ENCODE measurements around the gene IQSEC3. TPM values are rescaled to one million over a fixed set of nuclear protein-coding genes. Genes with fewer than 3 reads are reported as not detected.
"Not testable (repeated sequence)": the region's sequence is repeated elsewhere in the genome, so short reads cannot be mapped to it uniquely, and the experiment has no call there.

IQSEC3 gene
- total and polyA plus RNA-seq, 8 donors = 0.64 to 8.4 (median 6.0) TPM

- Histone ChIP-seq H3K36me3 (peaks cover 0 to 46% of the 10 kb centered on the region in 2 donors), H3K9me3 (no peaks in the 10 kb centered on the region), H3K27me3 (no peaks in the 10 kb centered on the region), H3K4me1 (peaks cover 0 to 21% of the 10 kb centered on the region in 2 donors), H3K27ac (peak overlapping the region in 1 of 2 donors; percentile 29), H3K4me3 (no peak overlapping the region)
- ATAC-seq (no peak), DNase-seq (peak in 1 of 4 donors; percentile 22)
- intact Hi-C loops (cut with DNase I) = no loop called here
- TF ChIP-seq CTCF (IDR thresholded peaks at IDR 0.05) = no peak
Measured at GRCh38 chr12:22190-22529, 44.4 kb upstream of the IQSEC3 start.

GRCh38 chr12:22530-23201 lies 43.9 kb upstream of the IQSEC3 start:
- intact Hi-C loops (cut with DNase I) = no loop called here

GRCh38 chr12:27904-28303 lies 38.7 kb upstream of the IQSEC3 start:
- H3K9me3 ChIP-seq; H3K27me3 ChIP-seq; H3K4me3 ChIP-seq; H3K27ac ChIP-seq; DNase-seq; intact Hi-C loops (cut with DNase I); ATAC-seq; H3K4me1 ChIP-seq; H3K36me3 ChIP-seq: not testable (repeated sequence)

More at GRCh38 chr12:22530-23201, 43.9 kb upstream of the IQSEC3 start:
- H3K4me1 ChIP-seq = peaks cover 0 to 21% of the 10 kb centered on the region in 2 donors
- no peaks in the 10 kb centered on the region for H3K9me3 ChIP-seq
- DNase-seq (peak in 1 of 4 donors; percentile 80), ATAC-seq (no peak)
- peaks cover 0 to 42% of the 10 kb centered on the region in 2 donors for H3K36me3 ChIP-seq
- no peaks in the 10 kb centered on the region for H3K27me3 ChIP-seq
- H3K27ac ChIP-seq = peak overlapping the region in 1 of 2 donors; percentile 29
- TF ChIP-seq CTCF (IDR thresholded peaks at IDR 0.05) = no peak
- H3K4me3 ChIP-seq = no peak overlapping the region

GRCh38 chr12:38775-39174 lies 27.8 kb upstream of the IQSEC3 start:
- H3K36me3 ChIP-seq; H3K27ac ChIP-seq; H3K9me3 ChIP-seq; DNase-seq; ATAC-seq; H3K4me3 ChIP-seq; intact Hi-C loops (cut with DNase I); H3K4me1 ChIP-seq: not testable (repeated sequence)
- peaks cover 4 to 16% of the 10 kb centered on the region in 2 donors for H3K27me3 ChIP-seq

GRCh38 chr12:39555-40265 lies 26.9 kb upstream of the IQSEC3 start:
- H3K36me3 ChIP-seq; H3K27ac ChIP-seq; intact Hi-C loops (cut with DNase I); DNase-seq; H3K4me1 ChIP-seq; ATAC-seq; H3K4me3 ChIP-seq; H3K9me3 ChIP-seq: not testable (repeated sequence)
- H3K27me3 ChIP-seq = peaks cover 4 to 23% of the 10 kb centered on the region in 2 donors

GRCh38 chr12:44352-44751 lies 22.2 kb upstream of the IQSEC3 start:
- intact Hi-C loops (cut with DNase I); H3K27ac ChIP-seq; H3K36me3 ChIP-seq; ATAC-seq; H3K9me3 ChIP-seq; H3K4me1 ChIP-seq; DNase-seq; H3K4me3 ChIP-seq: not testable (repeated sequence)
- peaks cover 4 to 29% of the 10 kb centered on the region in 2 donors for H3K27me3 ChIP-seq

GRCh38 chr12:45235-45990 lies 21.2 kb upstream of the IQSEC3 start:
- H3K27ac ChIP-seq; H3K4me1 ChIP-seq; H3K4me3 ChIP-seq; H3K36me3 ChIP-seq; ATAC-seq; intact Hi-C loops (cut with DNase I); H3K9me3 ChIP-seq: not testable (repeated sequence)
- peaks cover 0 to 22% of the 10 kb centered on the region in 2 donors for H3K27me3 ChIP-seq
- peak in 1 of 4 donors; percentile 28 for DNase-seq

GRCh38 chr12:45991-46358 lies 20.6 kb upstream of the IQSEC3 start:
- H3K4me3 ChIP-seq; H3K27ac ChIP-seq; intact Hi-C loops (cut with DNase I); H3K9me3 ChIP-seq; H3K36me3 ChIP-seq; H3K4me1 ChIP-seq: not testable (repeated sequence)
- DNase-seq = peak in 1 of 4 donors; percentile 75
- peaks cover 0 to 23% of the 10 kb centered on the region in 2 donors for H3K27me3 ChIP-seq
- ATAC-seq = peak; percentile 79

GRCh38 chr12:46542-46941 lies 20.0 kb upstream of the IQSEC3 start:
- DNase-seq; ATAC-seq; H3K36me3 ChIP-seq; H3K4me1 ChIP-seq; H3K4me3 ChIP-seq; H3K27ac ChIP-seq; H3K9me3 ChIP-seq; intact Hi-C loops (cut with DNase I): not testable (repeated sequence)
- H3K27me3 ChIP-seq = peaks cover 0 to 26% of the 10 kb centered on the region in 2 donors

- H3K4me1 ChIP-seq; intact Hi-C loops (cut with DNase I); ATAC-seq; H3K4me3 ChIP-seq; H3K9me3 ChIP-seq; H3K27ac ChIP-seq; H3K36me3 ChIP-seq: not testable (repeated sequence)
- DNase-seq = peak in 1 of 4 donors; percentile 14
- peaks cover 0 to 36% of the 10 kb centered on the region in 2 donors for H3K27me3 ChIP-seq
Measured at GRCh38 chr12:47699-48226, 18.8 kb upstream of the IQSEC3 start.
